ENCODE data around the gene CRY1. TPM values are rescaled to one million over a fixed set of nuclear protein-coding genes. Genes with fewer than 3 reads are reported as not detected.

The CRY1 gene
- polyA plus RNA-seq, 2 of the 4 experiments (the other 2 are of a cell fraction): 15.8 to 26.1 TPM

GRCh38 chr12:106945261-106945851 lies 148.0 kb downstream of the CRY1 start:
- no peak overlapping the region for H3K4me2 ChIP-seq
- FAIRE-seq (no peak), ATAC-seq (no peak), DNase-seq (ENCODE audit: low read depth in 1 of 2, low spot score in 1 of 2) (no peak)
- no peaks in the 10 kb centered on the region for H3K4me1 ChIP-seq
- WGBS (ENCODE audit: missing lambda C conversion rate): 3% methylated on average over 1 of the region's 1 CpG
- H3K9me3 ChIP-seq: peaks cover 14% of the 10 kb centered on the region; the same call in 2 of the 3 replicates
- TF ChIP-seq ZFP36 (IDR thresholded peaks at IDR 0.05; ENCODE audit: borderline replicate concordance, partially characterized antibody): peak; percentile 74
- TF ChIP-seq POLR2AphosphoS2 (conservative IDR thresholded peaks at IDR 0.05; ENCODE audit: low read length): no peak
- H3K4me3 ChIP-seq: no peak overlapping the region
- no peak overlapping the region for H3K27ac ChIP-seq
- POLR2A ChIA-PET: no interaction called here
- CTCF ChIA-PET: interaction anchor here (1.8 to 3.4 kb wide), 3 partner anchors 11 to 26 kb away, joined by 4 to 11 read pairs (median 8); partner anchors contain the start of gene TMEM263

GRCh38 chr12:106942775-106943174 lies 150.6 kb downstream of the CRY1 start:
- Histone ChIP-seq H3K27ac (no peak overlapping the region), H3K4me3 (no peak overlapping the region), H3K4me2 (no peak overlapping the region), H3K9me3 (peaks cover 11% of the 10 kb centered on the region; the same call in 2 of the 3 replicates), H3K4me1 (no peaks in the 10 kb centered on the region)
- no peak for FAIRE-seq
- no peak for DNase-seq (ENCODE audit: low read depth in 1 of 2, low spot score in 1 of 2)
- TF ChIP-seq CHD4 (IDR thresholded peaks at IDR 0.05; ENCODE audit: borderline replicate concordance) (no peak), PBX3 (IDR thresholded peaks at IDR 0.05) (no peak), JUNB (IDR thresholded peaks at IDR 0.05) (no peak), CBX8 (IDR thresholded peaks at IDR 0.05) (no peak), HEYL (CRISPR knock-in tag; IDR thresholded peaks at IDR 0.05) (no peak), FOSL2 (IDR thresholded peaks at IDR 0.05) (no peak), FOSL2 (CRISPR knock-in tag; IDR thresholded peaks at IDR 0.05) (no peak), MAX (IDR thresholded peaks at IDR 0.05) (no peak), RARB (CRISPR knock-in tag; IDR thresholded peaks at IDR 0.05) (no peak), BCL3 (IDR thresholded peaks at IDR 0.05) (no peak), MAFK (IDR thresholded peaks at IDR 0.05; ENCODE audit: partially characterized antibody) (no peak), PHF8 (IDR thresholded peaks at IDR 0.05; ENCODE audit: borderline replicate concordance, low read depth) (no peak), EP300 (IDR thresholded peaks at IDR 0.05) (no peak), ATOH8 (CRISPR knock-in tag; IDR thresholded peaks at IDR 0.05; ENCODE audit: low read depth) (no peak), POLR2A (IDR thresholded peaks at IDR 0.05; ENCODE audit: low read length) (no peak), EHF (CRISPR knock-in tag; IDR thresholded peaks at IDR 0.05) (no peak), GATA3 (IDR thresholded peaks at IDR 0.05; ENCODE audit: borderline replicate concordance) (no peak), NPAS2 (CRISPR knock-in tag; IDR thresholded peaks at IDR 0.05; ENCODE audit: borderline replicate concordance) (no peak), HES2 (IDR thresholded peaks at IDR 0.05) (no peak)
- 51% methylated on average over 2 of the region's 2 CpGs for WGBS (ENCODE audit: missing lambda C conversion rate)
- no peak; a peak in 1 of 6 replicates for ATAC-seq
- POLR2A ChIA-PET: no interaction called here
- CTCF ChIA-PET: interaction anchor here (0.6 to 3.4 kb wide), 2 partner anchors 11 to 24 kb away, joined by 5 to 11 read pairs; no protein-coding TSS in a partner anchor
